Cortex of kidney (tissue), 1 donor: ENCODE measurements around the gene TMEM181.
"Not testable (repeated sequence)": the region's sequence is repeated elsewhere in the genome, so short reads cannot be mapped to it uniquely, and the experiment has no call there.

Experiments used
- DNase-seq: peaks from one replicate; lab custom pipeline; 2025; lab: John Stamatoyannopoulos, UW

Gene TMEM181

GRCh38 chr6:158599635-158600034, 39.7 kb downstream of the TMEM181 start:
- DNase-seq, result no peak

- DNase-seq, result no peak
Observed at GRCh38 chr6:158603261-158604047, 43.6 kb downstream of the TMEM181 start.

- no peak for DNase-seq
Observed at GRCh38 chr6:158604048-158604406, 44.1 kb downstream of the TMEM181 start.

GRCh38 chr6:158605266-158605878, 45.5 kb downstream of the TMEM181 start:
- DNase-seq, result no peak

- not testable (repeated sequence) for DNase-seq
Observed at GRCh38 chr6:158606011-158606410, 46.1 kb downstream of the TMEM181 start.

DNA sequence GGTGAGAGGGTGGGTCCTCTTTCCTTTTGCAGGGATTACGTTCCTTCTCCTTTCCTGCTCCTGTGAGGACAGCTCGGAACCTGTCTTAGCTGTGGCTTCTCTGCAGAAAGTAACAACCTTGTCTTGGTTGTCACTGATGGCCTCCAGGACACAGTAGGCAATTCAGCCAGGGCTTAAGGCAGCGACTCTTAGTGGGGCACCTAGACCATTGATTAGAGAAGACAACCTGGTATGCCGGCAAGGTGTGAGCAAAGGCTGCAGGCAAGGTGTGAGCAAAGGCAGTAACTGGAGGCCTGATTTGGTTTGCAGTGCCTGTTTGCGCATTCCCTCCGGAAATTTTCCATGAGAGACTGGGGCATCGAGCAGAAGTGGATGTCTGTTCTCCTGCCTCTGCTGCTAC, 47.0 kb downstream of the TMEM181 start:
- DNase-seq, result no peak

- DNase-seq, result no peak
Observed at GRCh38 chr6:158607411-158608170, 47.7 kb downstream of the TMEM181 start.

- DNase-seq, result no peak
Observed at GRCh38 chr6:158608221-158608620, 48.3 kb downstream of the TMEM181 start.

GRCh38 chr6:158609455-158610155, 49.7 kb downstream of the TMEM181 start:
- no peak for DNase-seq

DNA sequence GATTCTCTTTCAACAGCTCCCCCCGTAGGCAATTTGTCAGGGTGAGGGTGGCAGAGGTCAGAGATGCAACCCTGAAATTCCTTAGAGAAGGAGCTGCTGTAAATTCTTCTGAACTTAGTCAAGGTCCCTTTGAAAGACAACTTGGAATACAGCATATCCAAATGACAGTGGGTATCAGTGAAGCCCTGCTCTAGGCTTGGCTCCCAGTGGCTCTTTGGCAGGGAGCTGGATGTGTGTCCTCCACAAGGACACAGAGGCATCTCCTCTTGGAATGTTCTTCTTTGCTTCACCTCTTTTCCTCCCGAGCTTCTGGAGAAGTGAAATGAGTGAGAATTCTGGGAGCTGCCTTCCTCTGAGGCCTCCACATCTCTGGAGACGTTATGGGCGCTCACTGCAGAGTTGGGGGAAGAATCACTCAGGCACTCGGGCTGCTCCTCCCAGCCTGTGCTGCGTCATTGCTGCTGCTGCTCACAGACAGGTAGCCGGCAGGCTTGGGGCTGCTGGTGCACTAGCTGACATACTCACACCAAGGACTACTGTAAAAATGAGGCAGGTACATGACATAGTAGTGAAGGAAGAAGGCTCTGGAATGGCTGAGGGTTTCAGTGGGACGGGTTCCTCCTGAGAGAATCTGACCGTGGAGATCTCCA, 50.6 kb downstream of the TMEM181 start:
- no peak for DNase-seq

DNA sequence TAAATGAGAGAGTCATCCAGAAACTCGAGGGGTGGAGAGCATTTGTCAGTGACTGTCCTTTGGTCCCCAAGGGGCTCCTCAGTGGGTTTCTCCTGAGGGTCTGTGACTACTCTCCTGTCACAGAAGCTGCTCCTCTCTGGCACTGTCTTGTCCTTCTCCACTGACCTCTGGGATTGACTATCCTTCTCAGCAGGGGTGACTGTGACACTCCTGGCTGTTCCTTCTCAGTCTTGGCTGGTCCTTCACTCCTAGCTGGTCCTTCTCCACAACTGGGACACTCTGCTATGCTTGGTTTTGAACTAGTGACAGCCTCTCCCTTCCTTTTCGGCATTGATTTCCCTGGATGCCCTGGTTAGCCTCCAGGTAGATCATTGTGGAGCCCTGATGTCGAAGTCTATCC, 51.1 kb downstream of the TMEM181 start:
- no peak for DNase-seq

DNA sequence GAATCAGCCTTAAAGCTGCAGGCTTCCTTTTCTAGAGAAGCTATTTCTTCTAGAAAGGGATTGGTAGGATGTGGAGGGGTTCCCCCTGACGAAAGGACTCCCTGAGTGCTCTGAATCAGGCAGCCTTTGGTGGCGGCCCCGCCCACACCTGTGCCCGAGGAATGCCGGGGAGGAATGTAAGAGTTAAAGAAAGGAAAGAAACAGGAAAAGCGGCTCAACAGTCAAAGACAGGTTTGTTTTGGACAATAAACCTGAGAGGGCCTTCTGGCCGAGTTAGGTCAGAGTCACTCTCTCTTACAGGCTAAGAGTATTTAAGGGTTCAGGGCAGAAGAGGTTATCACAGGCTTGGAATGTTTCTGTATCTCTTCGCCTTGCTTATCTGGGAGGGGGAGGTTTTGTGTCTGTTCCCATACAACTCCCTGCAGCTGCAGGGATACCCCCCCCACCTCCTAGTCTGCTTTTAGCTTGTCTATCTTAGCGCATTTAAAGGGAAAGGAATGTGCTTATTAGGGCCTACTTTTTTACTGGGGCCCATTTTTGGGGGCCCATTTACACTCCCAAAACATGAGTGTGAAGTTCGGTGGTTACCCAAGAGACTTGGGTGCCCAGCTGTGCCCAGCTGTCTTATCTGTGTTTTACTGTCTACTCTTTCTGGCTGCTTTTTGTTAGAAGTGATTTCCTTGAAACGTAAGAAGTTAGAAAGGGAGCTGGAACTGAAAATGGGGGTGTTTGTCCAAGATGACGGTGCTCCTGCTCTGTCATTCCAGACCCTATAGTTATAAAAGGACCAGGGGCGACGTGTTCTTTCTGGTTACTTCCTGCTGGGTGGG, 51.9 kb downstream of the TMEM181 start:
- no peak for DNase-seq

- not testable (repeated sequence) for DNase-seq
Observed at GRCh38 chr6:158614606-158615005, 54.7 kb downstream of the TMEM181 start.

DNA sequence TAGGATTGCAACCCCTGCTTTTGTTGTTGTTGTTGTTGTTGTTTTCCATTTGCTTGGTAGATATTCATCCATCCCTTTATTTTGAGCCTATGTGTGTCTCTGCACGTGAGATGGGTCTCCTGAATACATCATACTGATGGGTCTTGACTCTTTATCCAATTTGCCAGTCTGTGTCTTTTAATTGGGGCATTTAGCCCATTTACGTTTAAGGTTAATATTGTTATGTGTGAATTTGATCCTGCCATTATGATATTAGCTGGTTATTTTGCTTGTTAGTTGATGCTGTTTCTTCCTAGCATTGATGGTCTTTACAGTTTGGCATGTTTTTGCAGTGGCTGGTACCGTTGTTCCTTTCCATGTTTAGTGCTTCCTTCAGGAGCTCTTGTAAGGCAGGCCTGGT, 58.4 kb downstream of the TMEM181 start:
- DNase-seq, result not testable (repeated sequence)

GRCh38 chr6:158619922-158620801, 60.3 kb downstream of the TMEM181 start:
- DNase-seq, result no peak

- no peak for DNase-seq
Observed at GRCh38 chr6:158620963-158621693, 61.2 kb downstream of the TMEM181 start.

DNA sequence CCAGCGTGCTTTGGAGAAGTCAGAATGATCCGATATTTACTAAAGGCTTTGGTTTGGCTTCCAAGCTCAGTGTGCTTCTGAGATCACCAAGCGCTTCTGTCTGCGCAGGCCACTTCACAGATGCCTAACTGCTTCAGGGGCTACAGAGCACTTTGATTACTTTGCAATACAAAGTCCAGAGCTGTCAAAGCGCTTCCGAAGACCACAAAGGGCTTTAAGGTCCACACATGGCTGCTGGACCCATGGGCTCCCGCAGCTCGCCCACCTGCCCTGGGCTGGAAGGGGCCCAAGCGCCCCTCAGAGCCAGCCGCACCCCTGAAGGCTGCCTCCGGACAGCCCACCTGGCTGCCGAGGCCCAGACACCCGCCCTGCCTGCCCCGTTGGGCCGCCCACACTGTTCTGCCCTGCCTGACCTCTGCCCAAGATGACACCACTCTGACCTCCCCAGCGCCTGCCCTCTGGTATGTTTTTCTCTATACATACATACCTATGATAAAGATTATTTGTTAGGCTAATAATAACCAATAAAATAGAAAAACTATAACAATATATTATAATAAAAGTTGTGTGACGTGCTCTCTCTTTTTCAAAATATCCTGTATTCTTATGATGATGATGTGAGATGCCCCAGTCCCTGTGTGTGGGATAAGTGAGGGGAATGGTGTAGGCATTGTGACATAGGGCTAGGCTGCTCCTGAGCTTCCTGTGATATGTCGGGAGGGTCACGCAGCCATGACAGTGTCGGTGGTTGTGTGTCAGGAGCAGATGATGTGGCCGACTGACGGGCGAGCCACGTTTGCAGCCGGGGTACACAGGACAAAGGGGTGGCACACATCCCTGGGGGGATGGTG, 62.0 kb downstream of the TMEM181 start:
- no peak for DNase-seq

DNA sequence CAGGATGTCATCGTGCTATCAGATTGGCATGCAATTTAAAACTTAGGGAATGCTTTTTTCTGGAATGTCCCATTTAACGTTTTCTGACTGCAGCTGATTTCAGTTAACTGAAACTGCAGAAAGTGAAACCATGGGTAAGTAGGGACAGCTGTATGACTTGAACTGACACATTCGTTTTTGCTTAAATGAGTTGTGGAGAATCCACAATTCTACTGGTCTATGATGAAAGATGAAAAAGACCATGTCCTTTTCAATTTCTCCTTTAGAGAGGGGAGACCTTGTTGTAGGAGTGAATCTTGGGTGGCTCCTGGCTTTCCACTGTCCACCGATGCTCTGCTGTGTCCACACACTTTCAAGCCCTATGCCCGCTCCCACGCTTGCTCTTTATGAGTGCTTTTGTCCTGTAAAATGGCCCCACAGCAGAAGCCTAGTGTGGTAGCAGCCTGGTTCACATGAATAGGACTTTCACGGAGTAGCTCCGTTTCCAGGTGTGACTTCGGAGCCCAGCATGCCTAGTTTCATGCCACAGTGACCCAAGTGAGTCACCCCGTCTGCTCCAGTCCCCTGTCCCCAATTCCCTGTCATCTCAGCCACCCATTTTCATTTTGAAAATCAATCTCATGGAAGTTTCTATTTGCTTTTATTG, 62.8 kb downstream of the TMEM181 start:
- no peak for DNase-seq
